ENCODE data around the gene PNKD.
A peak's percentile ranks its signal among the peaks of the same experiment; 100 is the strongest.

The PNKD gene

DNA sequence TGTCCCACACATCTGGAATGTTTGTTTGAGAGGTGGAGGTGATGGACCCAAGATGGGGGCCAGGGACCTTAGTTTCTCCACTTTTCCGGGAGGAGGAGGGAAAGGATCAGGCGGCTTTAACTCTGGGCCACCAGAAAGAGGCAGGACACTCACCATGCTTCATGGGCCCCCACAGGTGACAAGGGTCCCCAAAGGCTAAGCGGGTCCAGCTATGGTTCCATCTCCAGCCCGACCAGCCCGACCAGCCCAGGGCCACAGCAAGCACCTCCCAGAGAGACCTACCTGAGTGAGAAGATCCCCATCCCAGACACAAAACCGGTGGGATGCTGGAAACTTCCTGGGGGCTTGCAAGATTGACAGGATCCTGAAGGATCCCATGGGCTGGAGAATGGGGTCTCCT lies 112.5 kb downstream of the PNKD start:
- Histone ChIP-seq H3K4me3 (replicated peaks; ENCODE audit: insufficient read depth, low read length) (peak overlapping the region; percentile 14; the same call in 1 of the 2 replicates), H3K27me3 (ENCODE audit: insufficient read depth, poor library complexity, severe bottlenecking) (no peaks in the 10 kb centered on the region), H3K27ac (replicated peaks) (peak overlapping the region; percentile 39)
- no peak for TF ChIP-seq SPI1 (IDR thresholded peaks at IDR 0.05; ENCODE audit: borderline replicate concordance, low read depth)
- TF ChIP-seq GABPA (IDR thresholded peaks at IDR 0.05; ENCODE audit: low read depth), result no peak
- TF ChIP-seq, protein P1, sequence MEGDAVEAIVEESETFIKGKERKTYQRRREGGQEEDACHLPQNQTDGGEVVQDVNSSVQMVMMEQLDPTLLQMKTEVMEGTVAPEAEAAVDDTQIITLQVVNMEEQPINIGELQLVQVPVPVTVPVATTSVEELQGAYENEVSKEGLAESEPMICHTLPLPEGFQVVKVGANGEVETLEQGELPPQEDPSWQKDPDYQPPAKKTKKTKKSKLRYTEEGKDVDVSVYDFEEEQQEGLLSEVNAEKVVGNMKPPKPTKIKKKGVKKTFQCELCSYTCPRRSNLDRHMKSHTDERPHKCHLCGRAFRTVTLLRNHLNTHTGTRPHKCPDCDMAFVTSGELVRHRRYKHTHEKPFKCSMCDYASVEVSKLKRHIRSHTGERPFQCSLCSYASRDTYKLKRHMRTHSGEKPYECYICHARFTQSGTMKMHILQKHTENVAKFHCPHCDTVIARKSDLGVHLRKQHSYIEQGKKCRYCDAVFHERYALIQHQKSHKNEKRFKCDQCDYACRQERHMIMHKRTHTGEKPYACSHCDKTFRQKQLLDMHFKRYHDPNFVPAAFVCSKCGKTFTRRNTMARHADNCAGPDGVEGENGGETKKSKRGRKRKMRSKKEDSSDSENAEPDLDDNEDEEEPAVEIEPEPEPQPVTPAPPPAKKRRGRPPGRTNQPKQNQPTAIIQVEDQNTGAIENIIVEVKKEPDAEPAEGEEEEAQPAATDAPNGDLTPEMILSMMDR (IDR thresholded peaks at IDR 0.05; ENCODE audit: insufficient read depth, low read length), result no peak
- no peak for TF ChIP-seq POLR2AphosphoS5 (IDR thresholded peaks at IDR 0.05; ENCODE audit: low read depth)
- TF ChIP-seq, protein P2, sequence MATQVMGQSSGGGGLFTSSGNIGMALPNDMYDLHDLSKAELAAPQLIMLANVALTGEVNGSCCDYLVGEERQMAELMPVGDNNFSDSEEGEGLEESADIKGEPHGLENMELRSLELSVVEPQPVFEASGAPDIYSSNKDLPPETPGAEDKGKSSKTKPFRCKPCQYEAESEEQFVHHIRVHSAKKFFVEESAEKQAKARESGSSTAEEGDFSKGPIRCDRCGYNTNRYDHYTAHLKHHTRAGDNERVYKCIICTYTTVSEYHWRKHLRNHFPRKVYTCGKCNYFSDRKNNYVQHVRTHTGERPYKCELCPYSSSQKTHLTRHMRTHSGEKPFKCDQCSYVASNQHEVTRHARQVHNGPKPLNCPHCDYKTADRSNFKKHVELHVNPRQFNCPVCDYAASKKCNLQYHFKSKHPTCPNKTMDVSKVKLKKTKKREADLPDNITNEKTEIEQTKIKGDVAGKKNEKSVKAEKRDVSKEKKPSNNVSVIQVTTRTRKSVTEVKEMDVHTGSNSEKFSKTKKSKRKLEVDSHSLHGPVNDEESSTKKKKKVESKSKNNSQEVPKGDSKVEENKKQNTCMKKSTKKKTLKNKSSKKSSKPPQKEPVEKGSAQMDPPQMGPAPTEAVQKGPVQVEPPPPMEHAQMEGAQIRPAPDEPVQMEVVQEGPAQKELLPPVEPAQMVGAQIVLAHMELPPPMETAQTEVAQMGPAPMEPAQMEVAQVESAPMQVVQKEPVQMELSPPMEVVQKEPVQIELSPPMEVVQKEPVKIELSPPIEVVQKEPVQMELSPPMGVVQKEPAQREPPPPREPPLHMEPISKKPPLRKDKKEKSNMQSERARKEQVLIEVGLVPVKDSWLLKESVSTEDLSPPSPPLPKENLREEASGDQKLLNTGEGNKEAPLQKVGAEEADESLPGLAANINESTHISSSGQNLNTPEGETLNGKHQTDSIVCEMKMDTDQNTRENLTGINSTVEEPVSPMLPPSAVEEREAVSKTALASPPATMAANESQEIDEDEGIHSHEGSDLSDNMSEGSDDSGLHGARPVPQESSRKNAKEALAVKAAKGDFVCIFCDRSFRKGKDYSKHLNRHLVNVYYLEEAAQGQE (IDR thresholded peaks at IDR 0.05; ENCODE audit: insufficient replicate concordance, low read depth), result no peak
- DNase-seq (ENCODE audit: low read depth in 1 of 2, low spot score in 1 of 2), result no peak

DNA sequence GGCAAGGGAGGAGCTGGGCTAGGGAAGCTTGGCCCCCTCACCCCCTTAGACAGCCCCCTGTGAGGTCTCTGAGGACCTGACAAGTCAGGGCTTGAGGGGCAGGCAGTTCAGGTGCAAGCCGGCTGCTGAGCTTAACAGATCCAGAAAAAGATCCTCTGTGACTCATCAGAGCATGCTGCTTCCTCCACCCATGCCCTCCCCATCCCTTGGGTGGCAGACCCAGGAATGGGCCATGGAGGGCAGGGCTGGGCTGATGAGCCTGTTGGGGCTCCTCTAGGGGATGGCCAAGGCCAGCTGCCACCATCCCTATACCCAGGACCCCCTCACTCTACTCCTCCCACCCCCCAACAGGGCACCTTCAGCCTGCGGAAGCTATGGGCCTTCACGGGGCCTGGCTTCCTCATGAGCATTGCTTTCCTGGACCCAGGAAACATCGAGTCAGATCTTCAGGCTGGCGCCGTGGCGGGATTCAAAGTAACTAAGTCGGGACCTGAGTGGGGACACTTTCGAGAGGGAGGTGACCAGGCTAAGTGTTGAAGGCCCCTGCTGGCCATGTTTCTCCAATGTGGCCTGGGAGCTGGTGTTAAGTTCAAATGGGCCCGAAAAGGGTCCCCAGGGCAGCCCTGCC lies 113.7 kb downstream of the PNKD start:
- TF ChIP-seq POLR2AphosphoS5 (IDR thresholded peaks at IDR 0.05; ENCODE audit: low read depth), result no peak
- TF ChIP-seq, protein P1 (IDR thresholded peaks at IDR 0.05; ENCODE audit: insufficient read depth, low read length), result no peak
- TF ChIP-seq, protein P2 (IDR thresholded peaks at IDR 0.05; ENCODE audit: insufficient replicate concordance, low read depth), result no peak
- no peak for TF ChIP-seq SPI1 (IDR thresholded peaks at IDR 0.05; ENCODE audit: borderline replicate concordance, low read depth)
- no peak for TF ChIP-seq GABPA (IDR thresholded peaks at IDR 0.05; ENCODE audit: low read depth)
- Histone ChIP-seq H3K4me3 (replicated peaks; ENCODE audit: insufficient read depth, low read length) (0 out of 2 replicates have a peak overlapping the region, but pooled peaks have one; percentile 1), H3K27ac (replicated peaks) (no peak overlapping the region), H3K27me3 (ENCODE audit: insufficient read depth, poor library complexity, severe bottlenecking) (no peaks in the 10 kb centered on the region)
- DNase-seq (ENCODE audit: low read depth in 1 of 2, low spot score in 1 of 2), result no peak

DNA sequence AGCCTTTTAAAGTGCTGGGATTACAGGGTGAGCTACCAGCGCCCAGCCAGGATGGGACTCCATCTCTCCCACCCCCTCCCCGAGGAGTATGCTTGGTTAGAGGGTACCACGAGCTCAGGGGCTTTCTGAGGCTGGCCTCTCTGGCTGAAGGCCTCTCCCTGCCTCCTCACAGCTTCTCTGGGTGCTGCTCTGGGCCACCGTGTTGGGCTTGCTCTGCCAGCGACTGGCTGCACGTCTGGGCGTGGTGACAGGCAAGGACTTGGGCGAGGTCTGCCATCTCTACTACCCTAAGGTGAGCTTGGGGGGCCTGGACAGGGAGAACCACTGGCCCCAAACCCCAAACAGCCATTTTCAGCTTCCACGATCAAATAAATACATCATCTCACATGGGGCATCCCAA lies 114.7 kb downstream of the PNKD start:
- no peak overlapping the region for H3K27ac ChIP-seq (replicated peaks)
- no peaks in the 10 kb centered on the region for H3K27me3 ChIP-seq (ENCODE audit: insufficient read depth, poor library complexity, severe bottlenecking)
- no peak overlapping the region for H3K4me3 ChIP-seq (replicated peaks; ENCODE audit: insufficient read depth, low read length)
- no peak for TF ChIP-seq GABPA (IDR thresholded peaks at IDR 0.05; ENCODE audit: low read depth)
- TF ChIP-seq, protein P1 (IDR thresholded peaks at IDR 0.05; ENCODE audit: insufficient read depth, low read length), result no peak
- no peak for TF ChIP-seq POLR2AphosphoS5 (IDR thresholded peaks at IDR 0.05; ENCODE audit: low read depth)
- TF ChIP-seq, protein P2 (IDR thresholded peaks at IDR 0.05; ENCODE audit: insufficient replicate concordance, low read depth), result no peak
- TF ChIP-seq SPI1 (IDR thresholded peaks at IDR 0.05; ENCODE audit: borderline replicate concordance, low read depth), result no peak
- DNase-seq (ENCODE audit: low read depth in 1 of 2, low spot score in 1 of 2), result no peak
